ENCODE measurements around the gene AFF3. TPM values are rescaled to one million over a fixed set of nuclear protein-coding genes. Genes with fewer than 3 reads are reported as not detected.

The AFF3 gene
- total and polyA plus RNA-seq, 2 of the 8 experiments (the other 6 are each of a cell fraction or from before 2014, with no cell fraction given): 0.27 to 3.0 TPM

DNA sequence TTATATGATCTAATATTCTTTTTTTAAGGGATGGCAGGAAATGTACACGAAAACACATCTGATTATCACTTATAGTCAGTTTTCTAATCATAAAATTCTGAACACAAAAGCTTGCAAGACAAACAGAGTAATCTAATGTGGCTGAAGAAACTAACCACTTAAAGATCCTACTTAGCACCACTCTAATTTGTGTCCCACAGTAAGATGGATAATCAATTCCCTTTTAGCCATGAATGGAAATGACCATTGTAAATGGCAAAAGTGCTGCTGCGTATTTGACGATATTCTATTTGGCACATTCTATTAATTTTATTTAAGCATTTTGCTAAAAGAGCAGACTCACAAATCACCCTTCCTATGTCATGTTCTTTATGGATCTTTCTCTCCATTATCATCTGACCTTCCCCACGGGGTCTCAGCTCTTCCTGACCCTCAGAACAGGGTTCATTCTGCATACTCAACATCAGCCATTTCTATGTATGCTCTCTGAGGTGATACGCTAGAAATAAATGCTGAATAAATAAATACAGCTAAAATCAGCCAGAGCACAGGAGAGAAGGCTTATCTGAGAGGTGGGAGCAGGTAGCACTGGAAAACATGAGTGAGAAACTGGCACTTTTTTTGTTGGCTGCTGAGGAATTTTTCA is 295.8 kb downstream of the AFF3 start (continued):
- TF ChIP-seq HDAC6 (IDR thresholded peaks at IDR 0.05; ENCODE audit: low read depth, low read length): no peak
- TF ChIP-seq TCF12 (IDR thresholded peaks at IDR 0.05; ENCODE audit: low read depth, low read length): no peak
- TF ChIP-seq, protein P1, sequence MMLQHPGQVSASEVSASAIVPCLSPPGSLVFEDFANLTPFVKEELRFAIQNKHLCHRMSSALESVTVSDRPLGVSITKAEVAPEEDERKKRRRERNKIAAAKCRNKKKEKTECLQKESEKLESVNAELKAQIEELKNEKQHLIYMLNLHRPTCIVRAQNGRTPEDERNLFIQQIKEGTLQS (IDR thresholded peaks at IDR 0.05; ENCODE audit: insufficient read depth, low read depth, low read length): no peak
